GM23338 (cell line): ENCODE results near the gene CDK16. TPM values are rescaled to one million over a fixed set of nuclear protein-coding genes. Genes with fewer than 3 reads are reported as not detected.

Source experiments
- ATAC-seq: fragments of 200-7000 bp; cut with Tn5 transposase; 3 replicates; pipeline ENCODE4 v1.9.1; 2020
- DNase-seq: peaks from one replicate; pipeline ENCODE4 v3.0.0-alpha.2; 2015; ENCODE audit warnings: low spot score
- H2AFZ ChIP-seq: fragments of 200-600 bp; sonication (generic); 2 replicates; pipeline ENCODE4 v1.8.0; 2016; ENCODE audit warnings: antibody characterized with exemption, mild to moderate bottlenecking, moderate library complexity
- H3F3A ChIP-seq: fragments of 200-600 bp; sonication (generic); replicated peaks from 2 replicates; pipeline ENCODE4 v1.8.0; 2017; ENCODE audit warnings: antibody characterized with exemption, mixed run types, low read depth
- H3K27ac ChIP-seq: fragments of 200-600 bp; sonication (generic); 2 replicates; pipeline ENCODE4 v1.6.1; 2016; ENCODE audit warnings: low read depth
- H3K27me3 ChIP-seq: fragments of 200-600 bp; sonication (generic); 2 replicates; pipeline ENCODE4 v1.8.0; 2016; ENCODE audit warnings: mild to moderate bottlenecking, mixed run types, moderate library complexity; ENCODE audit not compliant: insufficient read depth
- H3K36me3 ChIP-seq: fragments of 200-600 bp; sonication (generic); 2 replicates; pipeline ENCODE4 v1.8.0; 2016; ENCODE audit warnings: mild to moderate bottlenecking; ENCODE audit not compliant: insufficient read depth
- H3K4me1 ChIP-seq: fragments of 200-600 bp; sonication (generic); 2 replicates; pipeline ENCODE4 v1.8.0; 2016; ENCODE audit warnings: mild to moderate bottlenecking, moderate library complexity; ENCODE audit not compliant: insufficient read depth
- H3K4me2 ChIP-seq: fragments of 200-600 bp; sonication (generic); 2 replicates; pipeline ENCODE4 v1.7.1; 2017; ENCODE audit warnings: mixed run types
- H3K4me3 ChIP-seq: fragments of 200-600 bp; sonication (generic); 2 replicates; pipeline ENCODE4 v1.6.1; 2016; ENCODE audit warnings: mixed run types
- H3K79me2 ChIP-seq: fragments of 200-600 bp; sonication (generic); replicated peaks from 2 replicates; pipeline ENCODE4 v1.8.0; 2017; ENCODE audit warnings: mild to moderate bottlenecking; ENCODE audit not compliant: insufficient read depth
- H3K9me2 ChIP-seq: fragments of 200-600 bp; sonication (generic); 2 replicates; pipeline ENCODE4 v1.8.0; 2017; ENCODE audit not compliant: insufficient read depth
- H4K20me1 ChIP-seq: fragments of 200-600 bp; sonication (generic); replicated peaks from 2 replicates; pipeline ENCODE4 v1.8.0; 2017; ENCODE audit warnings: mild to moderate bottlenecking; ENCODE audit not compliant: insufficient read depth
- H3K27ac Mint-ChIP-seq: 2 replicates; pipeline ENCODE4 v1.8.0; 2020; ENCODE audit warnings: inconsistent platforms, mild to moderate bottlenecking, moderate library complexity, mixed read lengths
- H3K27me3 Mint-ChIP-seq: 3 replicates; pipeline ENCODE4 v1.8.0; 2022; ENCODE audit warnings: low read depth, mild to moderate bottlenecking, moderate library complexity, mixed read lengths, inconsistent platforms; ENCODE audit not compliant: insufficient read depth, poor library complexity
- H3K36me3 Mint-ChIP-seq: 3 replicates; pipeline ENCODE4 v1.8.0; 2021; ENCODE audit warnings: low read depth, mild to moderate bottlenecking, inconsistent platforms, moderate library complexity, mixed read lengths
- H3K4me1 Mint-ChIP-seq: 3 replicates; pipeline ENCODE4 v1.8.0; 2020; ENCODE audit warnings: mild to moderate bottlenecking, inconsistent platforms, mixed read lengths
- H3K4me3 Mint-ChIP-seq: 3 replicates; pipeline ENCODE4 v1.8.0; 2021; ENCODE audit warnings: moderate library complexity, mild to moderate bottlenecking, inconsistent platforms, mixed read lengths
- H3K9me3 Mint-ChIP-seq: 3 replicates; pipeline ENCODE4 v1.8.0; 2020; ENCODE audit warnings: moderate library complexity, mild to moderate bottlenecking, inconsistent platforms, mixed read lengths
- CREB1 ChIP-seq: fragments of 250-450 bp; sonication (Bioruptor Pico); IDR thresholded peaks from 2 replicates; pipeline ENCODE4 v1.5.0; 2020; ENCODE audit warnings: low read depth, mild to moderate bottlenecking, moderate library complexity
- ETS1 ChIP-seq: IDR thresholded peaks from 2 replicates; pipeline ENCODE4 v1.6.1; 2016; ENCODE audit warnings: antibody characterized with exemption
- EZH2 ChIP-seq: fragments of 200-600 bp; sonication (generic); IDR thresholded peaks from one replicate; pipeline ENCODE4 v1.8.0; 2017; ENCODE audit warnings: antibody characterized with exemption, mild to moderate bottlenecking, low read depth; ENCODE audit not compliant: unreplicated experiment
- EZH2phosphoT487 ChIP-seq: fragments of 200-600 bp; sonication (generic); IDR thresholded peaks from one replicate; pipeline ENCODE4 v1.8.1; 2018; ENCODE audit warnings: antibody characterized with exemption; ENCODE audit not compliant: unreplicated experiment
- JUNB ChIP-seq: IDR thresholded peaks from one replicate; pipeline ENCODE4 v1.6.1; 2016; ENCODE audit warnings: antibody characterized with exemption; ENCODE audit not compliant: unreplicated experiment
- NANOG ChIP-seq: IDR thresholded peaks from 2 replicates; pipeline ENCODE4 v1.6.1; 2016; ENCODE audit warnings: antibody characterized with exemption, borderline replicate concordance
- POLR2AphosphoS5 ChIP-seq: IDR thresholded peaks from 2 replicates; pipeline ENCODE4 v1.6.1; 2016; ENCODE audit warnings: antibody characterized with exemption, low read depth
- STAT1 ChIP-seq: IDR thresholded peaks from one replicate; pipeline ENCODE4 v1.6.1; 2016; ENCODE audit warnings: antibody characterized with exemption; ENCODE audit not compliant: unreplicated experiment
- ZNF114 ChIP-seq: fragments of 250-450 bp; sonication (Bioruptor Pico); IDR thresholded peaks from 2 replicates; pipeline ENCODE4 v1.5.0; 2020; ENCODE audit warnings: mild to moderate bottlenecking, moderate library complexity
- ZNF331 ChIP-seq: fragments of 250-450 bp; sonication (Bioruptor Pico); IDR thresholded peaks from 2 replicates; pipeline ENCODE4 v1.5.0; 2020; ENCODE audit warnings: low read depth, mild to moderate bottlenecking, moderate library complexity
- ZNF462 ChIP-seq: fragments of 250-450 bp; sonication (Bioruptor Pico); IDR thresholded peaks from 2 replicates; pipeline ENCODE4 v1.5.0; 2020; ENCODE audit warnings: mild to moderate bottlenecking, moderate library complexity
- polyA plus RNA-seq: library from polyadenylated mRNA; unstranded; fragments of >200 nt; fragmentation: Nextera tagmentation; extraction: Ambion mirVana; gene quantifications from 2 replicates; pipeline ENCODE4 v1.2.1, GENCODE V29; 2016
- total RNA-seq: library from RNA; depleted of rRNA; stranded (reverse); fragments of >200 nt; shearing (Covaris generic); gene quantifications from 2 replicates; pipeline ENCODE4 v1.2.3, GENCODE V29; 2014
- TF ChIP-seq, protein P1 (sequence below), 2 experiments: fragments of 200-600 bp in 1 of 2; sonication (generic) in 1 of 2; conservative IDR thresholded peaks; 2 replicates each; pipeline versions ENCODE4 v1.5.1 to v1.6.1; 2016 to 2017; ENCODE audit warnings: antibody characterized with exemption in 2 of 2, low read depth in 2 of 2, mild to moderate bottlenecking in 2 of 2, moderate library complexity in 1 of 2
- TF ChIP-seq, protein P2 (sequence below): IDR thresholded peaks from one replicate; pipeline ENCODE4 v1.6.1; 2018; ENCODE audit warnings: antibody characterized with exemption; ENCODE audit not compliant: unreplicated experiment

Gene CDK16
- total and polyA plus RNA-seq, 2 experiments from 2014 or later: 58.9 to 158 TPM

GRCh38 chrX:47242321-47242720, 23.8 kb downstream of the CDK16 start:
- Mint-ChIP-seq H3K4me3 (no peak overlapping the region), H3K27ac (no peak overlapping the region), H3K4me1 (no peaks in the 10 kb centered on the region), H3K9me3 (no peaks in the 10 kb centered on the region), H3K36me3 (peaks cover 55% of the 10 kb centered on the region), H3K27me3 (peaks cover 8% of the 10 kb centered on the region)
- H3K27ac ChIP-seq: no peak overlapping the region
- no peaks in the 10 kb centered on the region for H3F3A ChIP-seq
- no peaks in the 10 kb centered on the region for H4K20me1 ChIP-seq
- no peaks in the 10 kb centered on the region for H3K36me3 ChIP-seq
- no peaks in the 10 kb centered on the region for H3K4me1 ChIP-seq
- DNase-seq (no peak), ATAC-seq (no peak)
- H3K27me3 ChIP-seq: no peaks in the 10 kb centered on the region
- H3K79me2 ChIP-seq: peaks cover 14% of the 10 kb centered on the region
- TF ChIP-seq EZH2: no peak
- TF ChIP-seq ZNF114 (CRISPR knock-in tag): no peak
- no peak for TF ChIP-seq ZNF462 (CRISPR knock-in tag)
- TF ChIP-seq, protein P1, sequence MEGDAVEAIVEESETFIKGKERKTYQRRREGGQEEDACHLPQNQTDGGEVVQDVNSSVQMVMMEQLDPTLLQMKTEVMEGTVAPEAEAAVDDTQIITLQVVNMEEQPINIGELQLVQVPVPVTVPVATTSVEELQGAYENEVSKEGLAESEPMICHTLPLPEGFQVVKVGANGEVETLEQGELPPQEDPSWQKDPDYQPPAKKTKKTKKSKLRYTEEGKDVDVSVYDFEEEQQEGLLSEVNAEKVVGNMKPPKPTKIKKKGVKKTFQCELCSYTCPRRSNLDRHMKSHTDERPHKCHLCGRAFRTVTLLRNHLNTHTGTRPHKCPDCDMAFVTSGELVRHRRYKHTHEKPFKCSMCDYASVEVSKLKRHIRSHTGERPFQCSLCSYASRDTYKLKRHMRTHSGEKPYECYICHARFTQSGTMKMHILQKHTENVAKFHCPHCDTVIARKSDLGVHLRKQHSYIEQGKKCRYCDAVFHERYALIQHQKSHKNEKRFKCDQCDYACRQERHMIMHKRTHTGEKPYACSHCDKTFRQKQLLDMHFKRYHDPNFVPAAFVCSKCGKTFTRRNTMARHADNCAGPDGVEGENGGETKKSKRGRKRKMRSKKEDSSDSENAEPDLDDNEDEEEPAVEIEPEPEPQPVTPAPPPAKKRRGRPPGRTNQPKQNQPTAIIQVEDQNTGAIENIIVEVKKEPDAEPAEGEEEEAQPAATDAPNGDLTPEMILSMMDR (conservative IDR thresholded peaks at IDR 0.05; ENCODE audit: low read depth in 2 of 2): no peak
- TF ChIP-seq CREB1: no peak
- no peak for TF ChIP-seq EZH2phosphoT487
- no peak for TF ChIP-seq ETS1
- no peak for TF ChIP-seq NANOG
- TF ChIP-seq, protein P2, sequence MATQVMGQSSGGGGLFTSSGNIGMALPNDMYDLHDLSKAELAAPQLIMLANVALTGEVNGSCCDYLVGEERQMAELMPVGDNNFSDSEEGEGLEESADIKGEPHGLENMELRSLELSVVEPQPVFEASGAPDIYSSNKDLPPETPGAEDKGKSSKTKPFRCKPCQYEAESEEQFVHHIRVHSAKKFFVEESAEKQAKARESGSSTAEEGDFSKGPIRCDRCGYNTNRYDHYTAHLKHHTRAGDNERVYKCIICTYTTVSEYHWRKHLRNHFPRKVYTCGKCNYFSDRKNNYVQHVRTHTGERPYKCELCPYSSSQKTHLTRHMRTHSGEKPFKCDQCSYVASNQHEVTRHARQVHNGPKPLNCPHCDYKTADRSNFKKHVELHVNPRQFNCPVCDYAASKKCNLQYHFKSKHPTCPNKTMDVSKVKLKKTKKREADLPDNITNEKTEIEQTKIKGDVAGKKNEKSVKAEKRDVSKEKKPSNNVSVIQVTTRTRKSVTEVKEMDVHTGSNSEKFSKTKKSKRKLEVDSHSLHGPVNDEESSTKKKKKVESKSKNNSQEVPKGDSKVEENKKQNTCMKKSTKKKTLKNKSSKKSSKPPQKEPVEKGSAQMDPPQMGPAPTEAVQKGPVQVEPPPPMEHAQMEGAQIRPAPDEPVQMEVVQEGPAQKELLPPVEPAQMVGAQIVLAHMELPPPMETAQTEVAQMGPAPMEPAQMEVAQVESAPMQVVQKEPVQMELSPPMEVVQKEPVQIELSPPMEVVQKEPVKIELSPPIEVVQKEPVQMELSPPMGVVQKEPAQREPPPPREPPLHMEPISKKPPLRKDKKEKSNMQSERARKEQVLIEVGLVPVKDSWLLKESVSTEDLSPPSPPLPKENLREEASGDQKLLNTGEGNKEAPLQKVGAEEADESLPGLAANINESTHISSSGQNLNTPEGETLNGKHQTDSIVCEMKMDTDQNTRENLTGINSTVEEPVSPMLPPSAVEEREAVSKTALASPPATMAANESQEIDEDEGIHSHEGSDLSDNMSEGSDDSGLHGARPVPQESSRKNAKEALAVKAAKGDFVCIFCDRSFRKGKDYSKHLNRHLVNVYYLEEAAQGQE: no peak
- TF ChIP-seq POLR2AphosphoS5: no peak
- TF ChIP-seq STAT1: no peak
- no peak for TF ChIP-seq ZNF331 (CRISPR knock-in tag)
- no peak for TF ChIP-seq JUNB
- H2AFZ ChIP-seq: no peak overlapping the region
- no peaks in the 10 kb centered on the region for H3K9me2 ChIP-seq
- no peak overlapping the region for H3K4me2 ChIP-seq
- H3K4me3 ChIP-seq: no peak overlapping the region
